ENCODE data around the gene SAA2. TPM values are rescaled to one million over a fixed set of nuclear protein-coding genes. Genes with fewer than 3 reads are reported as not detected.

The SAA2 gene
- total RNA-seq, 1 experiment from 2014 or later: not detected

DNA sequence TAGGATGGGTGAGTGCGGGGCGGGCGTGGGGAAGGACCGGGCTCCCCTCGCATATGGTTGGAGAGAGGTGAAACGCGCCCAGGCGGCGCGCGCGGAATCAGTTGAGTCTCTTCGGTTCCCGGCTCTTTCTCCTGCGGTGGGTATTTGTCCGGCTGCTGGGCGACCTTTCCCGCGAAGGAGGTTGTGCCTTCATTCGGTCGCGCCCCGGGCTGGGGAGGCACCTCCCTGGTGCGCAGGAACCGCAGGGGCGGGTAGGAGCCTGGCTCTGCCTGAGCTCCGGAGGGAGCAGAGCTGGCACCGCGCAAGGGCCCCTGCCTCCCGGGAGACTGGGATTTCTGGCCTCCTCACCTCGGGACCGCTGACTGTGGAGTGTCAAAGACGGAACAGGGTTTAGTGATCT, 39.4 kb downstream of the SAA2 start:
- BruUV-seq (replicated peaks): no TSS peak
- Histone ChIP-seq H3K4me3 (no peak overlapping the region), H3K9me2 (ENCODE audit: insufficient read depth) (no peaks in the 10 kb centered on the region), H3K4me2 (no peak overlapping the region), H2AFZ (no peak overlapping the region), H3K9me3 (ENCODE audit: insufficient read depth, low read depth) (no peaks in the 10 kb centered on the region), H3K27ac (no peak overlapping the region), H3K79me2 (ENCODE audit: low read depth) (no peaks in the 10 kb centered on the region), H3F3A (ENCODE audit: insufficient read depth, low read depth) (no peaks in the 10 kb centered on the region), H4K20me1 (ENCODE audit: insufficient read depth) (no peaks in the 10 kb centered on the region), H3K27me3 (ENCODE audit: insufficient read depth, low read depth) (no peaks in the 10 kb centered on the region), H3K4me1 (replicated peaks; ENCODE audit: insufficient read depth) (no peaks in the 10 kb centered on the region), H3K36me3 (ENCODE audit: low read depth) (no peaks in the 10 kb centered on the region)
- CTCF ChIA-PET: no interaction called here
- no peak for TF ChIP-seq EZH2 (IDR thresholded peaks at IDR 0.05; ENCODE audit: low read depth)
- TF ChIP-seq, protein P1, sequence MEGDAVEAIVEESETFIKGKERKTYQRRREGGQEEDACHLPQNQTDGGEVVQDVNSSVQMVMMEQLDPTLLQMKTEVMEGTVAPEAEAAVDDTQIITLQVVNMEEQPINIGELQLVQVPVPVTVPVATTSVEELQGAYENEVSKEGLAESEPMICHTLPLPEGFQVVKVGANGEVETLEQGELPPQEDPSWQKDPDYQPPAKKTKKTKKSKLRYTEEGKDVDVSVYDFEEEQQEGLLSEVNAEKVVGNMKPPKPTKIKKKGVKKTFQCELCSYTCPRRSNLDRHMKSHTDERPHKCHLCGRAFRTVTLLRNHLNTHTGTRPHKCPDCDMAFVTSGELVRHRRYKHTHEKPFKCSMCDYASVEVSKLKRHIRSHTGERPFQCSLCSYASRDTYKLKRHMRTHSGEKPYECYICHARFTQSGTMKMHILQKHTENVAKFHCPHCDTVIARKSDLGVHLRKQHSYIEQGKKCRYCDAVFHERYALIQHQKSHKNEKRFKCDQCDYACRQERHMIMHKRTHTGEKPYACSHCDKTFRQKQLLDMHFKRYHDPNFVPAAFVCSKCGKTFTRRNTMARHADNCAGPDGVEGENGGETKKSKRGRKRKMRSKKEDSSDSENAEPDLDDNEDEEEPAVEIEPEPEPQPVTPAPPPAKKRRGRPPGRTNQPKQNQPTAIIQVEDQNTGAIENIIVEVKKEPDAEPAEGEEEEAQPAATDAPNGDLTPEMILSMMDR (conservative IDR thresholded peaks at IDR 0.05): no peak
- POLR2A ChIA-PET (ENCODE audit: unreplicated experiment): interaction anchor here (0.5 kb wide), 1 partner anchor 1012 kb away, joined by 8 read pairs; no protein-coding TSS in a partner anchor
- intact Hi-C loops (cut with micrococcal nuclease; ENCODE audit: unreplicated experiment): no loop called here
- DNase-seq: no peak

DNA sequence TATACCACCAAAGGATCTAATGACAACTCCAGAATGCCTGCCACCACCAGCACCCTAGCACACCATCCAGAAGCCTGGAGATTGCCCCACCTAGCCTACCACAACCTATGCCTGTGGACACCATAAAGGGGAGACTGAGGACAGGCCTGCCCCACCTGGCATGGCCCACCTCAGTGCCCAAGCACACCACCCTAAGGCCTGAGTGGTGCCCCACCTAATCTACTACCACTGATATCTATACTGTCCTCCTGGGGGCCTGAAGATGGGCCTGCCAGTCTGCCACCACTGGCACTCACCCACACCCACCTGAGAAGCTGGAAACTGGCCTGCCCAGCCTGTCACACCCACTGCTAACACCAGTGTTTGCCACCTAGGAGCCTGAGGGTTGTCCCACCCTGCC, 43.7 kb downstream of the SAA2 start:
- no peaks in the 10 kb centered on the region for H3K79me2 ChIP-seq (ENCODE audit: low read depth)
- no TSS peak for BruUV-seq (replicated peaks)
- no peaks in the 10 kb centered on the region for H3K4me1 ChIP-seq (replicated peaks; ENCODE audit: insufficient read depth)
- no peak for DNase-seq
- no peaks in the 10 kb centered on the region for H3K36me3 ChIP-seq (ENCODE audit: low read depth)
- no peak overlapping the region for H2AFZ ChIP-seq
- no peaks in the 10 kb centered on the region for H3K27me3 ChIP-seq (ENCODE audit: insufficient read depth, low read depth)
- TF ChIP-seq, protein P1 (conservative IDR thresholded peaks at IDR 0.05): no peak
- TF ChIP-seq EZH2 (IDR thresholded peaks at IDR 0.05; ENCODE audit: low read depth): no peak
- H3K27ac ChIP-seq: no peak overlapping the region
- H3K4me3 ChIP-seq: no peak overlapping the region
- no peaks in the 10 kb centered on the region for H4K20me1 ChIP-seq (ENCODE audit: insufficient read depth)
- ChIA-PET CTCF (no interaction called here), POLR2A (ENCODE audit: unreplicated experiment) (no interaction called here)
- no peaks in the 10 kb centered on the region for H3K9me3 ChIP-seq (ENCODE audit: insufficient read depth, low read depth)
- intact Hi-C loops (cut with micrococcal nuclease; ENCODE audit: unreplicated experiment): no loop called here
- no peak overlapping the region for H3K4me2 ChIP-seq
- H3F3A ChIP-seq (ENCODE audit: insufficient read depth, low read depth): no peaks in the 10 kb centered on the region
- no peaks in the 10 kb centered on the region for H3K9me2 ChIP-seq (ENCODE audit: insufficient read depth)

DNA sequence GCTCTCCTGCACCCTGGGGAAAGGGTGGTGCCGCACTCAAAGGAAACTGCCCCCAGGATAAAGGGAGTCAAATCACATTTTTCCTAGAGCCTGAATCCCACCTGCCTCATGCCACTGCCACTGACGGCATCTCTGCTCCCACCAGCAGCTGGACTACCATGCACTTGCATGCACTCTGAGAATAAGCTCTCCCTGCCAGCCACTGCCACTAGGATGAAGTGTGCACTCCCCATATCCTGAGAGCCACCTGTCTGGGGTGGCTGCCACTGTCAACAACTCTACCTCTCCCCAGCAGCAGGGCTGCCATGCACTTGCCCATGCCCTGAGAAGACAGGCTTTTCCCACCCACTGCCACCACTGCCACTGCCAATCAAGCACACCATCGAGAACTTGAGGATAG, 44.2 kb downstream of the SAA2 start:
- H3F3A ChIP-seq (ENCODE audit: insufficient read depth, low read depth): no peaks in the 10 kb centered on the region
- no peaks in the 10 kb centered on the region for H3K9me3 ChIP-seq (ENCODE audit: insufficient read depth, low read depth)
- H4K20me1 ChIP-seq (ENCODE audit: insufficient read depth): no peaks in the 10 kb centered on the region
- no TSS peak for BruUV-seq (replicated peaks)
- H3K4me1 ChIP-seq (replicated peaks; ENCODE audit: insufficient read depth): no peaks in the 10 kb centered on the region
- H3K4me2 ChIP-seq: no peak overlapping the region
- no peak overlapping the region for H3K4me3 ChIP-seq
- no peaks in the 10 kb centered on the region for H3K79me2 ChIP-seq (ENCODE audit: low read depth)
- no peak overlapping the region for H3K27ac ChIP-seq
- H3K27me3 ChIP-seq (ENCODE audit: insufficient read depth, low read depth): no peaks in the 10 kb centered on the region
- POLR2A ChIA-PET (ENCODE audit: unreplicated experiment): interaction anchor here (0.6 kb wide), 1 partner anchor 207 kb away, joined by 3 read pairs; no protein-coding TSS in a partner anchor
- no peak for TF ChIP-seq EZH2 (IDR thresholded peaks at IDR 0.05; ENCODE audit: low read depth)
- TF ChIP-seq, protein P1 (conservative IDR thresholded peaks at IDR 0.05): no peak
- DNase-seq: no peak
- no peaks in the 10 kb centered on the region for H3K9me2 ChIP-seq (ENCODE audit: insufficient read depth)
- CTCF ChIA-PET: interaction anchor here (0.5 to 0.6 kb wide), 5 partner anchors 26 to 518 kb away, joined by 4 to 15 read pairs (median 4); no protein-coding TSS in a partner anchor
- intact Hi-C loops (cut with micrococcal nuclease; ENCODE audit: unreplicated experiment): no loop called here
- H3K36me3 ChIP-seq (ENCODE audit: low read depth): no peaks in the 10 kb centered on the region
- H2AFZ ChIP-seq: no peak overlapping the region

Measured in PC-9 (cell line).